GM23338 (cell line): ENCODE measurements around the gene PCYT2. TPM values are rescaled to one million over a fixed set of nuclear protein-coding genes. Genes with fewer than 3 reads are reported as not detected.

ENCODE experiments used
- ATAC-seq: fragments of 200-7000 bp; cut with Tn5 transposase; 3 replicates; pipeline ENCODE4 v1.9.1; 2020
- DNase-seq: peaks from one replicate; pipeline ENCODE4 v3.0.0-alpha.2; 2015; ENCODE audit warnings: low spot score
- H2AFZ ChIP-seq: fragments of 200-600 bp; sonication (generic); 2 replicates; pipeline ENCODE4 v1.8.0; 2016; ENCODE audit warnings: antibody characterized with exemption, mild to moderate bottlenecking, moderate library complexity
- H3F3A ChIP-seq: fragments of 200-600 bp; sonication (generic); replicated peaks from 2 replicates; pipeline ENCODE4 v1.8.0; 2017; ENCODE audit warnings: antibody characterized with exemption, mixed run types, low read depth
- H3K27ac ChIP-seq: fragments of 200-600 bp; sonication (generic); 2 replicates; pipeline ENCODE4 v1.6.1; 2016; ENCODE audit warnings: low read depth
- H3K27me3 ChIP-seq: fragments of 200-600 bp; sonication (generic); 2 replicates; pipeline ENCODE4 v1.8.0; 2016; ENCODE audit warnings: mild to moderate bottlenecking, mixed run types, moderate library complexity; ENCODE audit not compliant: insufficient read depth
- H3K36me3 ChIP-seq: fragments of 200-600 bp; sonication (generic); 2 replicates; pipeline ENCODE4 v1.8.0; 2016; ENCODE audit warnings: mild to moderate bottlenecking; ENCODE audit not compliant: insufficient read depth
- H3K4me1 ChIP-seq: fragments of 200-600 bp; sonication (generic); 2 replicates; pipeline ENCODE4 v1.8.0; 2016; ENCODE audit warnings: mild to moderate bottlenecking, moderate library complexity; ENCODE audit not compliant: insufficient read depth
- H3K4me2 ChIP-seq: fragments of 200-600 bp; sonication (generic); 2 replicates; pipeline ENCODE4 v1.7.1; 2017; ENCODE audit warnings: mixed run types
- H3K4me3 ChIP-seq: fragments of 200-600 bp; sonication (generic); 2 replicates; pipeline ENCODE4 v1.6.1; 2016; ENCODE audit warnings: mixed run types
- H3K79me2 ChIP-seq: fragments of 200-600 bp; sonication (generic); replicated peaks from 2 replicates; pipeline ENCODE4 v1.8.0; 2017; ENCODE audit warnings: mild to moderate bottlenecking; ENCODE audit not compliant: insufficient read depth
- H3K9me2 ChIP-seq: fragments of 200-600 bp; sonication (generic); 2 replicates; pipeline ENCODE4 v1.8.0; 2017; ENCODE audit not compliant: insufficient read depth
- H4K20me1 ChIP-seq: fragments of 200-600 bp; sonication (generic); replicated peaks from 2 replicates; pipeline ENCODE4 v1.8.0; 2017; ENCODE audit warnings: mild to moderate bottlenecking; ENCODE audit not compliant: insufficient read depth
- H3K27ac Mint-ChIP-seq: 2 replicates; pipeline ENCODE4 v1.8.0; 2020; ENCODE audit warnings: inconsistent platforms, mild to moderate bottlenecking, moderate library complexity, mixed read lengths
- H3K27me3 Mint-ChIP-seq: 3 replicates; pipeline ENCODE4 v1.8.0; 2022; ENCODE audit warnings: low read depth, mild to moderate bottlenecking, moderate library complexity, mixed read lengths, inconsistent platforms; ENCODE audit not compliant: insufficient read depth, poor library complexity
- H3K36me3 Mint-ChIP-seq: 3 replicates; pipeline ENCODE4 v1.8.0; 2021; ENCODE audit warnings: low read depth, mild to moderate bottlenecking, inconsistent platforms, moderate library complexity, mixed read lengths
- H3K4me1 Mint-ChIP-seq: 3 replicates; pipeline ENCODE4 v1.8.0; 2020; ENCODE audit warnings: mild to moderate bottlenecking, inconsistent platforms, mixed read lengths
- H3K4me3 Mint-ChIP-seq: 3 replicates; pipeline ENCODE4 v1.8.0; 2021; ENCODE audit warnings: moderate library complexity, mild to moderate bottlenecking, inconsistent platforms, mixed read lengths
- H3K9me3 Mint-ChIP-seq: 3 replicates; pipeline ENCODE4 v1.8.0; 2020; ENCODE audit warnings: moderate library complexity, mild to moderate bottlenecking, inconsistent platforms, mixed read lengths
- CREB1 ChIP-seq: fragments of 250-450 bp; sonication (Bioruptor Pico); IDR thresholded peaks from 2 replicates; pipeline ENCODE4 v1.5.0; 2020; ENCODE audit warnings: low read depth, mild to moderate bottlenecking, moderate library complexity
- EZH2phosphoT487 ChIP-seq: fragments of 200-600 bp; sonication (generic); IDR thresholded peaks from one replicate; pipeline ENCODE4 v1.8.1; 2018; ENCODE audit warnings: antibody characterized with exemption; ENCODE audit not compliant: unreplicated experiment
- NANOG ChIP-seq: IDR thresholded peaks from 2 replicates; pipeline ENCODE4 v1.6.1; 2016; ENCODE audit warnings: antibody characterized with exemption, borderline replicate concordance
- POLR2AphosphoS5 ChIP-seq: IDR thresholded peaks from 2 replicates; pipeline ENCODE4 v1.6.1; 2016; ENCODE audit warnings: antibody characterized with exemption, low read depth
- STAT1 ChIP-seq: IDR thresholded peaks from one replicate; pipeline ENCODE4 v1.6.1; 2016; ENCODE audit warnings: antibody characterized with exemption; ENCODE audit not compliant: unreplicated experiment
- ZNF114 ChIP-seq: fragments of 250-450 bp; sonication (Bioruptor Pico); IDR thresholded peaks from 2 replicates; pipeline ENCODE4 v1.5.0; 2020; ENCODE audit warnings: mild to moderate bottlenecking, moderate library complexity
- ZNF331 ChIP-seq: fragments of 250-450 bp; sonication (Bioruptor Pico); IDR thresholded peaks from 2 replicates; pipeline ENCODE4 v1.5.0; 2020; ENCODE audit warnings: low read depth, mild to moderate bottlenecking, moderate library complexity
- polyA plus RNA-seq: library from polyadenylated mRNA; unstranded; fragments of >200 nt; fragmentation: Nextera tagmentation; extraction: Ambion mirVana; gene quantifications from 2 replicates; pipeline ENCODE4 v1.2.1, GENCODE V29; 2016
- total RNA-seq: library from RNA; depleted of rRNA; stranded (reverse); fragments of >200 nt; shearing (Covaris generic); gene quantifications from 2 replicates; pipeline ENCODE4 v1.2.3, GENCODE V29; 2014
- TF ChIP-seq, protein P1 (sequence below), 2 experiments: fragments of 200-600 bp in 1 of 2; sonication (generic) in 1 of 2; conservative IDR thresholded peaks; 2 replicates each; pipeline versions ENCODE4 v1.5.1 to v1.6.1; 2016 to 2017; ENCODE audit warnings: antibody characterized with exemption in 2 of 2, low read depth in 2 of 2, mild to moderate bottlenecking in 2 of 2, moderate library complexity in 1 of 2
- TF ChIP-seq, protein P2 (sequence below): IDR thresholded peaks from 2 replicates; pipeline ENCODE4 v1.6.1; 2016; ENCODE audit warnings: antibody characterized with exemption
- TF ChIP-seq, protein P3 (sequence below): fragments of 250-450 bp; sonication (Bioruptor Pico); IDR thresholded peaks from 2 replicates; pipeline ENCODE4 v1.5.0; 2020; ENCODE audit warnings: mild to moderate bottlenecking, moderate library complexity

Gene PCYT2
- total and polyA plus RNA-seq, 2 experiments from 2014 or later = 51.6 to 82.9 TPM

DNA sequence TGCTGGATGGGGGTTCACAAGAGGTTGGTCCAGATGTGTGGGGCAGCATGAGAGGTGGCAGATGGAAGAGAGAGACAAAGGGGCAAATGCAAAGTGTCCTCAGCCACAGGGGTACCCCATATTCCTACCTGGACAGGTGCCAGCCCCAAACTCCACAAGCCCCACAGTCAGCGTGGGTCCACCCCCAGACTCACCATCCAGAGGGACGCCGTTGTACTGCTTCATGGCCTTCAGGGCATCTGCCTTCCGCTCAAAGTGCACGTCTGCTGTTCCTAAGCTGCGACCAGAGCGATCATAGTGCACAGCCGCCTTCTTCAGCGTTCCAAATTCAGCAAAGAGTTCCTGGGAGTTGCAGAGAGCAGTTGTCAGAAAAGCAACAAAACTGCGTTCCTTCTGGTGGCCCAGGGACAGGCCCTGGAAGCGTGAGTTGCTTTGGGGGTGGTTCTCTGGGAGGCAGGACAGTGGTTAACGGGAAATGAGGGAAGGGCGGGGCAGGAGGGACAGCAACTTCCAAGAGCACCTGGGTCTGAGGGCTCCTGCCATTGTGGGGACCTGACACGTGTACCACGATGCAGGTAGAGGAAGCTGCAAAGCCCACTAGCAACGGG, 22.1 kb downstream of the PCYT2 start (continued):
- TF ChIP-seq, protein P1, sequence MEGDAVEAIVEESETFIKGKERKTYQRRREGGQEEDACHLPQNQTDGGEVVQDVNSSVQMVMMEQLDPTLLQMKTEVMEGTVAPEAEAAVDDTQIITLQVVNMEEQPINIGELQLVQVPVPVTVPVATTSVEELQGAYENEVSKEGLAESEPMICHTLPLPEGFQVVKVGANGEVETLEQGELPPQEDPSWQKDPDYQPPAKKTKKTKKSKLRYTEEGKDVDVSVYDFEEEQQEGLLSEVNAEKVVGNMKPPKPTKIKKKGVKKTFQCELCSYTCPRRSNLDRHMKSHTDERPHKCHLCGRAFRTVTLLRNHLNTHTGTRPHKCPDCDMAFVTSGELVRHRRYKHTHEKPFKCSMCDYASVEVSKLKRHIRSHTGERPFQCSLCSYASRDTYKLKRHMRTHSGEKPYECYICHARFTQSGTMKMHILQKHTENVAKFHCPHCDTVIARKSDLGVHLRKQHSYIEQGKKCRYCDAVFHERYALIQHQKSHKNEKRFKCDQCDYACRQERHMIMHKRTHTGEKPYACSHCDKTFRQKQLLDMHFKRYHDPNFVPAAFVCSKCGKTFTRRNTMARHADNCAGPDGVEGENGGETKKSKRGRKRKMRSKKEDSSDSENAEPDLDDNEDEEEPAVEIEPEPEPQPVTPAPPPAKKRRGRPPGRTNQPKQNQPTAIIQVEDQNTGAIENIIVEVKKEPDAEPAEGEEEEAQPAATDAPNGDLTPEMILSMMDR (conservative IDR thresholded peaks at IDR 0.05; ENCODE audit: low read depth in 2 of 2) = no peak
- TF ChIP-seq STAT1 = no peak
- no peak for TF ChIP-seq POLR2AphosphoS5
- TF ChIP-seq, protein P2, sequence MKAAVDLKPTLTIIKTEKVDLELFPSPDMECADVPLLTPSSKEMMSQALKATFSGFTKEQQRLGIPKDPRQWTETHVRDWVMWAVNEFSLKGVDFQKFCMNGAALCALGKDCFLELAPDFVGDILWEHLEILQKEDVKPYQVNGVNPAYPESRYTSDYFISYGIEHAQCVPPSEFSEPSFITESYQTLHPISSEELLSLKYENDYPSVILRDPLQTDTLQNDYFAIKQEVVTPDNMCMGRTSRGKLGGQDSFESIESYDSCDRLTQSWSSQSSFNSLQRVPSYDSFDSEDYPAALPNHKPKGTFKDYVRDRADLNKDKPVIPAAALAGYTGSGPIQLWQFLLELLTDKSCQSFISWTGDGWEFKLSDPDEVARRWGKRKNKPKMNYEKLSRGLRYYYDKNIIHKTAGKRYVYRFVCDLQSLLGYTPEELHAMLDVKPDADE = no peak
- TF ChIP-seq ZNF331 = no peak
- no peak for TF ChIP-seq EZH2phosphoT487

DNA sequence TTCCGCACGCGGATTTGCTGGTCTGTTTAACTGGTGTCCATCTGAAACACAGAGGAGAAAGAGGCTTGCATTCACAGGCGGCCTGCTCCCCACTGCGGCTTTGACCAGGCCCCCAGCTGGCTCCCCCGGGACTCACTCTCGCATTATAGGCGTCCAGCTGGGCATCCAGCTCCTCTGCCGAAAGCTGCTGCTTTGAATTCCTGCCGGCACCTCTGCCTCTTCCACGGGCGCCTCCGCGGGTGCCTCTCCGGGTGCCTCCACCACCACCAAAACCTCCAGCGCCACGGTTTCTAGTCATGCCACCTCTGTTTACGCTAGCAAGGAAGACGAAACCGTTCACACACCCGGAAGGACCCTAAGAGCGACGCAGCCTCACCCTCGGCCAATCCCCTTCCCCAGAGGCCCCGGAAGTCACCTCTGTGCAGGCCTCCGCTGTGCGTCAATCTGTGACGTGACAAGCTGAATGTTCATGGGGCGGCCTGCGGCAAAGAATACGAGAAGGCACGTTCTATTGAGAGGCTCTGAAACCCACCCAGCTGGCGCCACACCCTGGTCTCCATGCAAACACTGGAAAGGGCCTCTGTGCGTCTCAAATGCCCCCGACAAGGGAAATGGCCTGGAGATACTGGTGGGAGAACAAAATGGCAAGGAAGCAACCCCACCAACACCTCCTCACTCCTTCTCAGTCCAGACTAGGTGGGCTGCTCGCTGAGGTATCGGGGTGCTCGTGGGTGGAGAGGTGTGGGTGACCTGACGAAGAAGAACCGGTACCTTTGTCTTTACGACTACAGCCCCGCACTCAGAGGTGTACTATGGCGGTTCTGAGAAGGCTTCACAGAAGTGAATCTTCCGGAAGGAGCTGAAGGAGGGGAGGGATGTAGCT, 22.9 kb downstream of the PCYT2 start:
- H3K4me1 Mint-ChIP-seq = peaks cover 4% of the 10 kb centered on the region; the same call in 1 of the 3 replicates
- no peaks in the 10 kb centered on the region for H3K9me2 ChIP-seq
- peaks cover 73% of the 10 kb centered on the region for H3K36me3 Mint-ChIP-seq
- H4K20me1 ChIP-seq = peaks cover 14% of the 10 kb centered on the region; the same call in 1 of the 2 replicates
- H2AFZ ChIP-seq = no peak overlapping the region
- H3K9me3 Mint-ChIP-seq = no peaks in the 10 kb centered on the region
- ATAC-seq (no peak), DNase-seq (no peak)
- peak overlapping the region; percentile 91 for H3K4me3 Mint-ChIP-seq
- peaks cover 29% of the 10 kb centered on the region for H3K36me3 ChIP-seq
- no peak overlapping the region; the same call in 1 of the 2 replicates for H3K27ac Mint-ChIP-seq
- peaks cover 8% of the 10 kb centered on the region; the same call in 1 of the 2 replicates for H3K4me1 ChIP-seq
- H3K4me3 ChIP-seq = no peak overlapping the region
- peaks cover 24% of the 10 kb centered on the region for H3F3A ChIP-seq
- H3K79me2 ChIP-seq = peaks cover 54% of the 10 kb centered on the region
- H3K27ac ChIP-seq = no peak overlapping the region
- no peaks in the 10 kb centered on the region for H3K27me3 ChIP-seq
- H3K4me2 ChIP-seq = no peak overlapping the region
- peaks cover 31% of the 10 kb centered on the region for H3K27me3 Mint-ChIP-seq
- no peak for TF ChIP-seq NANOG
- TF ChIP-seq STAT1 = no peak
- TF ChIP-seq CREB1 (CRISPR knock-in tag) = no peak
- TF ChIP-seq, protein P1 (conservative IDR thresholded peaks at IDR 0.05; ENCODE audit: low read depth in 2 of 2) = no peak
- no peak for TF ChIP-seq ZNF331
- TF ChIP-seq ZNF114 (CRISPR knock-in tag) = no peak
- TF ChIP-seq, protein P3, sequence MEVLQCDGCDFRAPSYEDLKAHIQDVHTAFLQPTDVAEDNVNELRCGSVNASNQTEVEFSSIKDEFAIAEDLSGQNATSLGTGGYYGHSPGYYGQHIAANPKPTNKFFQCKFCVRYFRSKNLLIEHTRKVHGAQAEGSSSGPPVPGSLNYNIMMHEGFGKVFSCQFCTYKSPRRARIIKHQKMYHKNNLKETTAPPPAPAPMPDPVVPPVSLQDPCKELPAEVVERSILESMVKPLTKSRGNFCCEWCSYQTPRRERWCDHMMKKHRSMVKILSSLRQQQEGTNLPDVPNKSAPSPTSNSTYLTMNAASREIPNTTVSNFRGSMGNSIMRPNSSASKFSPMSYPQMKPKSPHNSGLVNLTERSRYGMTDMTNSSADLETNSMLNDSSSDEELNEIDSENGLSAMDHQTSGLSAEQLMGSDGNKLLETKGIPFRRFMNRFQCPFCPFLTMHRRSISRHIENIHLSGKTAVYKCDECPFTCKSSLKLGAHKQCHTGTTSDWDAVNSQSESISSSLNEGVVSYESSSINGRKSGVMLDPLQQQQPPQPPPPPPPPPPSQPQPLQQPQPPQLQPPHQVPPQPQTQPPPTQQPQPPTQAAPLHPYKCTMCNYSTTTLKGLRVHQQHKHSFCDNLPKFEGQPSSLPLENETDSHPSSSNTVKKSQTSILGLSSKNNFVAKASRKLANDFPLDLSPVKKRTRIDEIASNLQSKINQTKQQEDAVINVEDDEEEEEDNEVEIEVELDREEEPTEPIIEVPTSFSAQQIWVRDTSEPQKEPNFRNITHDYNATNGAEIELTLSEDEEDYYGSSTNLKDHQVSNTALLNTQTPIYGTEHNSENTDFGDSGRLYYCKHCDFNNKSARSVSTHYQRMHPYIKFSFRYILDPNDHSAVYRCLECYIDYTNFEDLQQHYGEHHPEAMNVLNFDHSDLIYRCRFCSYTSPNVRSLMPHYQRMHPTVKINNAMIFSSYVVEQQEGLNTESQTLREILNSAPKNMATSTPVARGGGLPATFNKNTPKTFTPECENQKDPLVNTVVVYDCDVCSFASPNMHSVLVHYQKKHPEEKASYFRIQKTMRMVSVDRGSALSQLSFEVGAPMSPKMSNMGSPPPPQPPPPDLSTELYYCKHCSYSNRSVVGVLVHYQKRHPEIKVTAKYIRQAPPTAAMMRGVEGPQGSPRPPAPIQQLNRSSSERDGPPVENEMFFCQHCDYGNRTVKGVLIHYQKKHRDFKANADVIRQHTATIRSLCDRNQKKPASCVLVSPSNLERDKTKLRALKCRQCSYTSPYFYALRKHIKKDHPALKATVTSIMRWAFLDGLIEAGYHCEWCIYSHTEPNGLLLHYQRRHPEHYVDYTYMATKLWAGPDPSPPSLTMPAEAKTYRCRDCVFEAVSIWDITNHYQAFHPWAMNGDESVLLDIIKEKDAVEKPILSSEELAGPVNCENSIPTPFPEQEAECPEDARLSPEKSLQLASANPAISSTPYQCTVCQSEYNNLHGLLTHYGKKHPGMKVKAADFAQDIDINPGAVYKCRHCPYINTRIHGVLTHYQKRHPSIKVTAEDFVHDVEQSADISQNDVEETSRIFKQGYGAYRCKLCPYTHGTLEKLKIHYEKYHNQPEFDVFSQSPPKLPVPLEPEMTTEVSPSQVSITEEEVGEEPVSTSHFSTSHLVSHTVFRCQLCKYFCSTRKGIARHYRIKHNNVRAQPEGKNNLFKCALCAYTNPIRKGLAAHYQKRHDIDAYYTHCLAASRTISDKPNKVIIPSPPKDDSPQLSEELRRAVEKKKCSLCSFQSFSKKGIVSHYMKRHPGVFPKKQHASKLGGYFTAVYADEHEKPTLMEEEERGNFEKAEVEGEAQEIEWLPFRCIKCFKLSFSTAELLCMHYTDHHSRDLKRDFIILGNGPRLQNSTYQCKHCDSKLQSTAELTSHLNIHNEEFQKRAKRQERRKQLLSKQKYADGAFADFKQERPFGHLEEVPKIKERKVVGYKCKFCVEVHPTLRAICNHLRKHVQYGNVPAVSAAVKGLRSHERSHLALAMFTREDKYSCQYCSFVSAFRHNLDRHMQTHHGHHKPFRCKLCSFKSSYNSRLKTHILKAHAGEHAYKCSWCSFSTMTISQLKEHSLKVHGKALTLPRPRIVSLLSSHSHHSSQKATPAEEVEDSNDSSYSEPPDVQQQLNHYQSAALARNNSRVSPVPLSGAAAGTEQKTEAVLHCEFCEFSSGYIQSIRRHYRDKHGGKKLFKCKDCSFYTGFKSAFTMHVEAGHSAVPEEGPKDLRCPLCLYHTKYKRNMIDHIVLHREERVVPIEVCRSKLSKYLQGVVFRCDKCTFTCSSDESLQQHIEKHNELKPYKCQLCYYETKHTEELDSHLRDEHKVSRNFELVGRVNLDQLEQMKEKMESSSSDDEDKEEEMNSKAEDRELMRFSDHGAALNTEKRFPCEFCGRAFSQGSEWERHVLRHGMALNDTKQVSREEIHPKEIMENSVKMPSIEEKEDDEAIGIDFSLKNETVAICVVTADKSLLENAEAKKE (CRISPR knock-in tag) = no peak
